ENCODE measurements around the gene KLHL24.
A peak's percentile ranks its signal among the peaks of the same experiment; 100 is the strongest.
"Not testable (repeated sequence)": the region's sequence is repeated elsewhere in the genome, so short reads cannot be mapped to it uniquely, and the experiment has no call there.

KLHL24 gene, protein sequence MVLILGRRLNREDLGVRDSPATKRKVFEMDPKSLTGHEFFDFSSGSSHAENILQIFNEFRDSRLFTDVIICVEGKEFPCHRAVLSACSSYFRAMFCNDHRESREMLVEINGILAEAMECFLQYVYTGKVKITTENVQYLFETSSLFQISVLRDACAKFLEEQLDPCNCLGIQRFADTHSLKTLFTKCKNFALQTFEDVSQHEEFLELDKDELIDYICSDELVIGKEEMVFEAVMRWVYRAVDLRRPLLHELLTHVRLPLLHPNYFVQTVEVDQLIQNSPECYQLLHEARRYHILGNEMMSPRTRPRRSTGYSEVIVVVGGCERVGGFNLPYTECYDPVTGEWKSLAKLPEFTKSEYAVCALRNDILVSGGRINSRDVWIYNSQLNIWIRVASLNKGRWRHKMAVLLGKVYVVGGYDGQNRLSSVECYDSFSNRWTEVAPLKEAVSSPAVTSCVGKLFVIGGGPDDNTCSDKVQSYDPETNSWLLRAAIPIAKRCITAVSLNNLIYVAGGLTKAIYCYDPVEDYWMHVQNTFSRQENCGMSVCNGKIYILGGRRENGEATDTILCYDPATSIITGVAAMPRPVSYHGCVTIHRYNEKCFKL

DNA sequence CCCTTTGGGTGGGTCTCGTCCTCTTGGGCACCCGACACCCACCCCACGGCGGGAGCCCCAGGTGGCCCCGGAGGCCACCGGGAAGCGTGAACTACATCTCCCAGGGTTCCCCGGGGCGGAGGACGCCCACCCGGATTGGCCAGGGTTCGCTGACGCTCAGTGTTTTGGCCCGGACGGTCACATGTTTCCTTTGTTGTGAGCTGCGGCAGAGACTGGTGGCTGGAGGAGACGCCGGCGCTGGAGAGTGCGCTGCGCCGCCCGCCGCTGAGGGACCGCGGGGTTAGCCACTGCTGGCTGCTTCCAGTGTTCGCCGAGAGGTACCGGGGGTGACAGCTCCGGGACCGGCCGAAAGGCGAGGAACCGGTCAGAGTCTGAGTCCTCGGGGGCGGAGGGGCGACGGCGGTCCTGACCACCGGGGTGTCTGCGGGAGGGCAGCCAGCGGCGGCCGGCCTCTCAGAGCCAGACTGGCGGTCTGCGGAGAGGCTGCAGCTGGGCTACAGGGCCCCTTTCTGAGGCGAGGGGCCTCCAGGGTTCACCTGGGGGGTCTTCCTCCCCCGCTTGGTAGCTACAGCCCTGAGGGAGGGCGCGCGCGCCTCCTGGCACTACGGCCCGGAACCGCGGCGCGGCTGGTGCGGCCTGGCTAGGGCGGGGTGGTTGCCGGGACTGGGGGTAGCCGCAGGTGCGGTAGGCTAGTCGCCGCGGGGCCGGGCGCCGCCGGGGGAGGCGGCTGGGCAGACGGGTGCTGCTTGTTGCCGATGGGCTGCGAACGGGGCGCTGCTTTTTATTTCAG is at the start of gene KLHL24:
Gene KLHL24 (plus strand): TSS at position 193 of the 790 bp plus-strand sequence. CDS start 14,734 bp downstream, outside the sequence.
- peak; percentile 88 for DNase-seq (ENCODE audit: low spot score)

DNA sequence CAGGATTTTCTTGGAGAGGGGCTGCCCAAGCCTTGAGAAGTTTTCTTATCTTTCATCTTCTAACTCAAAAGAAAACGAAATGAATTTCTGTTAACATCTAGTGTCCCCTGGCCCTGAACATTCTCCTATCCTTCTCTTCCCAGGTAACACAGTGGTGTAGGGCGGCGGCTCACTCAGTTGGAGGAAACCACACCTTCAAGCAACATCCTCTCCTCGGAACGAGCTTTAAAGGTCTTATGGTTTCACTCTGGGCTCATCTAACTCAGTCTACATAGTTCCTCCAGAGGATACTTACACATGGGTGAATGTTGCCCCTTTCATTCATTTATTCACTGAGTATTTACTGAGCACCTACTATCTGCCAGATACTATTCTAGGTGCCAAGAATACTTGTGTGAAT is 48.9 kb upstream of the KLHL24 start:
- DNase-seq (ENCODE audit: low spot score) = no peak

DNA sequence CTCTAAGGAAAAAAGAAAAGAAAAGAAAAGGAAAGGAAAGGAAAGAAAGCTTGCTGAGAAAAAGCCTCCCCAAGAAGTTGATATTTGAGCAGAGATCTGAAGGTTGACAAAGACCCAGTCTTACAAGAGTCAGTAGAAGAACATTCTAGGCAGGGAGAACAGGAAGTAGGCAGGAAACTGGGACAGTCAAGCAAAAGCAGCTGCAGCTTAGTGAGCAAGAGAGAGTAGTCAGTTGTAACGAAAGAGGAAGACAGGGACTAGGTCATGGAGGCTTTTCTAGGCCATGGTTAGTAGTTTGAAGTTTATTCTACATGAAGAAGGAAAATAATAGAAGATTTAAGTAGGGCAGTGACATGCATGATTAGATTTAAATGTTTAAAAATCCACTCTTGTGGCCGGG is 48.1 kb upstream of the KLHL24 start:
- no peak for DNase-seq (ENCODE audit: low spot score)

DNA sequence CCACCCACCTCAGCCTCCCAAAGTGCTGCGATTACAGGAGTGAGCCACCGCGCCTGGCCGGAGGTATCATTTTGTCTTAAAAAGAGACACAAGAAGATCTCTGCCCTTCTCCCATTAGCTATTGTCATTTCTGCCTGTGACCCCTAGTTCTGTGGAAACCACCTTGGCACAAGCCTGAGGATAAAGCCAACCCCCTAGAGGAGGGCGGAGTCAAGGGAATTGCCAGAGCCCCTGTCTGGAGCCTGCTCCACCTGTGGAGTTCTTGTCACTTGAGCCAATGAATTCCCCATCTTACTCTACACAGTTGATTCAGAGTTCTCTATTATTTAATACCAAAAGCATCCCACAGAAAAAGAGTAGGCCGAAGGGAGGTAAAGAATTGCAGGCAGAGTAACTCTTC is 45.0 kb upstream of the KLHL24 start:
- DNase-seq (ENCODE audit: low spot score) = no peak

DNA sequence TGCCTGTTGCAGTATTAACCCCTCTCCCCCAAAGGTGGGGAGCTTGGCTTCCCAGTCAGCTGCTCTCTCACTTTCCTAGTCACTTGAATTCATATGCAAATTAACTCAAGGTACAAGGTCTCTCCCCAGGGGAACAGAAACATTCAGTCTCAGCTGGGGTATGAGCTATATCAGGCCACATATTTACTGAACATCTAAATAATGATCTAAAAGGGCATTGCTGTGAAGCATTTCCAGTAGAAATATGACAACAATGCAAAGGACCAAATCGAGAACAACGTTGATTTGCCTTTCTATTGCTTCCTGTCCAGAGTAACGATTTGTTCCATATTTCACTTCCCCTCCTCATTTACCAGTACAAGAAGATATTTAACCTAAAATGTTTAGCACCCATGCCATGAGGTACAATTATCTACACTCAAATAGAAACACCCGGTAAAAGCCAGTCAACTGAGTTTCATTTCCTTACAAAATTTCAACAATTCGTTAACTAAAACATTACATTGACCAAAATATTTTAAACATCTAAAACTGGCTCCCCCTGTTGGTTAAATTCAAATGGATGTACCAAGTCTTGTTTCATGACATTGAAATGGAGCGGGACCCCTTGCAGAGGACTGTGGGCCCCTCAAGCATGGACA is 43.4 kb upstream of the KLHL24 start:
- no peak for DNase-seq (ENCODE audit: low spot score)

DNA sequence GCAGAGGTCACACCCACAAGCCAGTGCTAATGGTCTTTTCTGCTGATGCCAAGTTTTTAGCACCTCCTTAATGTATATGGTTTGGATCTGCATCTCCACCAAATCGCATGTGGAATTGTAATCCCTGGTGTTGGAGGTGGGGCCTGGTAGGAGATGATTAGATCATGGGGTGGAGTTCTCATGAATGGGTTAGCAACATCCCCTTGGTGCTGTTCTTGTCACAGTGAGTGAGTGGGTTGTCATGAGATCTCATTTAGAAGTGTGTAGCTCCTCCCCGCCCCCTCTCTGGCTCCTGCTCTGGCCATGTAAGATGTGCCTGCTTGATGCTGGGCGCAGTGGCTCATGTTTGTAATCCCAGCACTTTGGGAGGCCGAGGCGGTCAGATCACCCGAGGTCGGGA is 42.6 kb upstream of the KLHL24 start:
- DNase-seq (ENCODE audit: low spot score) = no peak

DNA sequence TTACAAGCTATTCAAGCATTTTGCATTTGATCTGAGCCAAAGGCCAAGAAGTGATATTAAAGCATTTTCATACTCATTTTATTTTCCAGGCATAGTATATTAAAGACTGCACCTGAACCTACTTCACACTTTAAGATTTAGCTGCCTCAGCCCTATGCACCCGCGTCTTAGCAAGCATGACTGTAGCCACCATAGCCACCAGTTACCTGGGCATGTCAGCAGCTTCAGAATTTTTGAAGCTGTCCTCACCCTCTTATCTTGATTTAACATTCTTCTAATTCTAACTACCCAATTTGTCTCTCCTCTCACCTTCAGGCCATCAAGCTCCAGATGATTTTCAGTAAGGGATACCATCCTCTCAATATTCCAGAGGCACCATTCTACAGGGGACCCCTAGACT is 40.8 kb upstream of the KLHL24 start:
- no peak for DNase-seq (ENCODE audit: low spot score)

DNA sequence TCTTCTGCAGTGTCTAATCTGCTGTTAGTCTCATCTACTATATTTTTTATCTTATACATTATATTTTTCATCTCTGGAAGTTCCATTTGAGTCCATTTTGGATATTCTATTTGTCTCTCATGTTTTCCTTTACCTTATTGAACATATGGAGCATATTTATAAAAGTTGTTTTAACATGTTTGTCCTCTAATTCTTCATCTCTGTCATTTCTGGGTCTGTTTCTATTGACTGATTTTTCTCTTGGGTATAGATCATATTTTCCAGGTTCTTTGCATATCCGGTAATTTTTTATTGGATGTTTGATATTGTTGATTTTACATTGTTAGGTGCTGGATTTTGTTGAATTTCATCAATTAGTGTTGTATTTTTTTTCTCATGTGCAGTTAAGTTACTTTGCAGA is 37.5 kb upstream of the KLHL24 start:
- no peak for DNase-seq (ENCODE audit: low spot score)

DNA sequence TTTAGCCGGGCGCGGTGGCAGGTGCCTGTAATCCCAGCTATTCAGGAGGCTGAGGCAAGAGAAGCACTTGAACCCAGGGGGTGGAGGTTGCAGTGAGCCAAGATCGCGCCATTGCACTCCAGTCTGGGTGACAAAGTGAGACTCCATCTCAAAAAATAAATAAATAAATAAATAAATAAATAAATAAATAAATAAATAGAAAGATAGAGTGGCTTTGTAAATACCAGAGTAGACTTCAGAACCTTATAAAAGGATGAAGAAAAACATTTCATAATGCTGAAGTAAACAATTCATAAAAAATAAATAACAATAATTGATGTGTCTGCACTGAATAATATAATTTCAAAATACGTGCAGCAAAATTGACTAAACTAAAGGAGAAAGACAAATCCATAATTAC is 24.1 kb upstream of the KLHL24 start:
- DNase-seq (ENCODE audit: low spot score) = not testable (repeated sequence)

DNA sequence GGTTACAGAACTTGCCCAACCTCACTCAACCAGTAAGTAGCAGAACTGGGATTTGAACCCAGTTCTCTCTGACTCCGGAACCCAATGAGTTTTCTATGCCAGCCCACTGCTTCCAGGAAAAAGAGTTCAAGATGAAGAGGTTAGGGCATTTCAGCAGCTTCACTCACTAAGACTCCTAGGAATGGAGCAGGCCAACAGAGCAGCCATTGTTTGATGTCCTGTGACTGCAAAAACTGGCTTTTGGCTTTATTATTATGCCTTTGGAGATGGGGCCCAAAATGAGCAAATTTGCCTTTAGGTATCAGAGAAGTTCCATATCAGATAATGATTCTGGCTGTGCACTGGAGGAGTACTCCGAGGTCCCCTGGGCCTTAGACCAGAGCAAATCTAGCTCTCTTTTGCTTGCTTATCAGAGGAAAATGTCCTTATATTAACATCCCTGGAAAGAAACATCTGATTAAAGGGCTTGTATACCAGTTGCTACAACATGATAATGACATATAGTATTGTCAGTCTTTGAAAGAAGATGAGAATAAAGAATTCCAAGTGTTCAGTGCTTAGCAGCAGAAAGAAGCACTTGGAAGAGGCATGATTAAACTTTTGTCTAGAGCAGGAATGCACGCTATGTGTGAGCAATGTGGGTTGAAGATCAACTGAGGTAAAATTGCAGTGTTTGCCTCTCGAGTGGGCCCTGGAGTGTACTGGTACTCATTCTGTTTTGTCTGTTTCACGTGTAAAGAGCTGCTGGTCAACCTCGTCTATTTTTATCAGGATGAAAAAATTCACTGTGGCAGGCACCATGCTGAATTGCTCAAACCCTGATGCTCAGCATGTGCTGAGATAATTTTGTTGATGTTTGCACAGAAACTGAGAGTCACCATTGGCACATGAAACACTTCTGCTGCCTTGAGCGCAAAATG is 21.8 kb upstream of the KLHL24 start:
- DNase-seq (ENCODE audit: low spot score) = no peak

DNA sequence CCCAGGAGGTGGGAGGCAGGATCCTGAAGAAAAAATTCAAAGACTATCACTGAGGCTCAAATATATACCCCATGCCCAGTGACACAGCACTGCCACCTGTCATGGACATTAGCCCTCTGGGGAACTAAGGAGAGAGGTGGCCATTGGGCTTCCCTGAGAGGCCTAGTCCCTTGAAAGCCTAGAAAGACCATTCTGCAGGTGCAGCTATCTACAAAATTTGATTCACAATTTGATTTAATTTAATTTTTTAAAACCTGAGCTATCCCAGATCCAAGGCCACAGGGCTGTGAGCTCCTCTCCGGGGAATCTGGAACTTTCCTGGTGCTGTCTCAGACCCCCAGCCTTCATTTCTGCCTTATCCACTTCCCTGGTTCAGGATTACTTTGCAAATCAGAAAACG is 16.9 kb upstream of the KLHL24 start:
- DNase-seq (ENCODE audit: low spot score) = no peak

DNA sequence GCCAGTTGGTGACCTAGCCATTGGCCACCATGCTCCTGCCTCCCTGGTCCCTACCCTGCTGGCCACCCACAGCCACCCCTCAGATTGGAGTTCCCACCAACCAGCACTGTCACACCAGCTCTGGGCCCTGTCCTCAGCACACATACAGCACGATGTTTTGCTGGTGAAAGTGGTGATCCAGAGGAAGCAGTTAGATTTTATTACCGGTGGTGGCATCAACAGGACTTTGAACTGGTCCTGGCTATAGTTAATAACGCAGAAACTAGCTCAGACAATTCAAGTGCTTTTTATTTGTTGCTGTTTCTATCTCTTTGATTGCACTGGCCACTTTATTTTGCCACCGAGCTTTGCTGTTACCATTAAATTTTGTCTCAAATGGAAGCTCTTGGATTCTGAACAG is 16.4 kb upstream of the KLHL24 start:
- no peak for DNase-seq (ENCODE audit: low spot score)

DNA sequence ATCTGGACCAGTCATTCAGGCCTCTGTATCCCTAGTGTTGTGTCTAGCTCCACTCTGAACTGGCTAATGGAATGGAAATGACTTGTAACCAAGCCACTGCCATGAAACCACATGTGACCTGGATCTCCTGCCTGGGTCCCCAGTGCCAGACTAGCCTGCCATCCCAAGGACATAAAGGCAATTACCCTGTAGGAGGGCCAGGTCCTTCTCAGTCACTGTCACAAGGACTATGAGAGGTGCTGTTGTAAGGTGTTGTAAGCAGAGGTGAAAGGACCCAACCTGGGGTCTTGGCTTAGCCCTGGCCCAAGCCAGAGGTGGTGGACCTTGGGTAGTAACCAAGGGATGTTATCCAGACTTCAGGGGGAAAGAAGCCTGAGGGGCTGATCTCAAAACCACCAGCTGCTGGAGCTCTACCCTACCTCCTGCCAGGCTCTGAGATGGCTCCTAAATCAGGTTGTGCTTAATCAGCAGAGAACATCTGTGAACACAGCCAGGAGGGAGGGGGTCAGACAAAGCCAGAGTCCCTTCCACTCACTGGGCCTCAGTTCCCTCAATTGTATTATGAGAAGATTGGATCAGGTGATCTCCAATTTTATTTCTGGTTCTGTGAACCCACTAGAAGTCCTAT is 15.7 kb upstream of the KLHL24 start:
- DNase-seq (ENCODE audit: low spot score) = no peak

DNA sequence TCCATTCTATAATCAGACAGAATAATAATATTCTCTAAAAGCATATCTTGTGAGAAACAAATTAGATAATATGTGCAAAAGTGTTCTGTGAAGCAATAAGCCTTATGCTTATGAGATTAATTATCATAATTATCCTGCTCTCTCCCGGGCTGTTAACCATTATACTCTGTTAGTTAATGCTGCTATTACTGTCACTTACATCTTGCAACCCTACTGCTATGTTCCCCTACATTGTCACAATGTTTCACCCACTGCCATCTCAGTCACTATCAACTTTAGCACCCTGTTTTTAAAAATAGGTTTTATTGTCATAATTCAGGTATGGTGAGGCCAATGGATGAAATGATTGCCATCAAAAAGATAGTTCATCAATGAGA is 15.2 kb upstream of the KLHL24 start:
- DNase-seq (ENCODE audit: low spot score) = no peak

DNA sequence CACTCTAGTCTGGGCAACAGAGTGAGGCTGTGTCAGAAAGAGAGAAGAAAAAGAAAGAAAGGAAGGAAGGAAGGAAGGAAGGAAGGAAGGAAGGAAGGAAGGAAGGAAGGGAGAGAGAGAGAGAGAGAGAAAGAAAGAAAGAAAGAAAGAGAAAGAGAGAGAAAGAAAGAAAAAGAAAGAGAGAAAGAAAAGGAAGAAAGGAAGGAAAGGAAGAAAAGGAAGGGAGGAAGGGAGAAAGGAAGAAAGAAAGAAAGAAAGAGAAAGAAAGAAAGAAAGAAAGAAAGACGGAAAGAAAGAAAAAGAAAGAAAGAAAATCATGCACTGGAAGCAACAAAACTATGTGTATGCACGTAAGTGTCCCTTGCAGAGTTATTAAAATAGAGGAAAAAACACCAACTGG is 12.9 kb upstream of the KLHL24 start:
- DNase-seq (ENCODE audit: low spot score) = not testable (repeated sequence)

DNA sequence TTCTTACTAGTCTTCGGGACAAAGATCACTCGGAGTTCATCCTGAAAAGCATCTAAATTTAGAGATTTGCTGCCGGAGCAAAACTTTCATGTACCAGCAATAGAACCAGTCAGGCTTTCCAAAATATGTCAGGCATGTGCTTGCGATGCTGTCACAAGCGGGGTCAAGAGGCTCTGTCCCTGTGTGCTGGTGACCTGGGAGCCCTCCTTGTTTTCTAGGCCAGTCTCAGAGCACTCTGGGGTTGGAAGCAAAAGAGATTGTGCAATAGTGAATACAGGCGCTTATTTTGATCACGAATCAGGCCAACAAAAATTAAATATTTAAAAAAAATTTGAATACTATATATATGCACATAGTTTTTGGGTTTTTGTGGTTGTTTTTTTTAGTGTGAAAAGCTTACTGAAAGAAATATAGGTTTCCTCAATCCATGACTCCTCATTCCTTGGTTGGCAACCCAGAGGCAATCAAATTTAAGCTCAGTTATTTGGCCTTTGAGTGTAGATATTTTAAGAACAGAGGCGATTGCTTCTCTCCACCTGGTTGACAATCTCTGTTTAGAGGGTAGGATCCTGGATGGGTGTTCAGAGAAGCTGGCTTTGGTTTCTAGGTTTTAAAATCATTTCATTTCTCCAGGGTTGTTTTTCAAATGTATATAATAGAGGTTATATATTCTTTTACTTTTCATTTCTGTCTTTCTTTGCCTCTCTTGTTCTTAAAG is 8.4 kb upstream of the KLHL24 start:
- DNase-seq (ENCODE audit: low spot score) = no peak

DNA sequence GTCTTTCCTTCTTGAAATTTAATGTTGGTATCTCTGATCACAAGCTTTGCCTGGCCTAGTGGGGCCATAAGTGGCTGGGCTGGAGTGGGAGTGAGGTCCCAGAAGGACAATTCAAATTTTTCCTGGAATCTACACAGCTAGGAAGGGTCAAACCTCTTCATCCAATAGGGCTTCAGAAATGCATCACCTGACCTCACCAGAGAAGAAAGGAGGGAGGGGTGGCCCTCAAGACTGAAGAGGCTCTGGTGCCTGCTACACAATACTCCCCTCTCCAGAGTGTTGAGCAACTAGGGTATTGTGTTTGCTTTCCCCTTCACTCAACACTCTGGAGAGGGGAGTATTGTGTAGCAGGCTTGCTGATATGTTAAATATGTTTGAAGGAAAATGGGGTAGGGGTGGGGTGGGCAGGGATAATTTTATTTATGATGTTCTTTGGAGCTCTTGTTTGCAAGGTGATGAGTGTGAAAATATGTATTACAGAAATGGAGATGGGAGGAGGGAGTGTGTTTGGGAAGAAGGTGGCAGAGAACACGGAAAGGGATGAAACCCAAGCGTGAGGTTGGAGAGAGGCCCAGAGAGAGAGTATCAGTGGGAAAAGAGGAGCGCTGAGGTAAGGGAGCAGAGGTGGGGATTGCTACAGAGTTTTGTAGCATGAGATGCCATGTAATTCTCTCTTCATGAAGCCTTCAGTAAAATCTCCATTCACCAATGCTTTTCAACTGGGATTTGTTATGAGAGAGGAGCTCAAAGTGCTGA is 5.7 kb upstream of the KLHL24 start:
- DNase-seq (ENCODE audit: low spot score) = no peak

DNA sequence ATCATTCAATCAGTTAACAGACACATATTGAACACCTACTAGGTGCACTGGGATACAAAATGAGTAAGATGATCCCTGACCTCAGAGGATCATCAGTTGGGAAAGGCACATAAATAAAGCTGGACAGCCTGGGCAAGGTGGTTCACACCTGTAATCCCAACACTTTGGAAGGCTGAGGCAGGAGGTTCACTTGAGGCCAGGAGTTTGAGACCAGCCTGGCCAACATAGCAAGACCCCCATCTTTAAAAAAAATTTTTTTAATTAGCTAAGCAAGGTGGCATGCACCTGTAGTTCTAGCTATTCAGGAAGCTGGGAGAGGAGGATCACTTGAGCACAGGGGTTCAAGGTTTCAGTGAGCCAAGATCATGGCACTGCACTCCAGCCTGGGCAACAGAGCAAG is 3.7 kb upstream of the KLHL24 start:
- no peak for DNase-seq (ENCODE audit: low spot score)

DNA sequence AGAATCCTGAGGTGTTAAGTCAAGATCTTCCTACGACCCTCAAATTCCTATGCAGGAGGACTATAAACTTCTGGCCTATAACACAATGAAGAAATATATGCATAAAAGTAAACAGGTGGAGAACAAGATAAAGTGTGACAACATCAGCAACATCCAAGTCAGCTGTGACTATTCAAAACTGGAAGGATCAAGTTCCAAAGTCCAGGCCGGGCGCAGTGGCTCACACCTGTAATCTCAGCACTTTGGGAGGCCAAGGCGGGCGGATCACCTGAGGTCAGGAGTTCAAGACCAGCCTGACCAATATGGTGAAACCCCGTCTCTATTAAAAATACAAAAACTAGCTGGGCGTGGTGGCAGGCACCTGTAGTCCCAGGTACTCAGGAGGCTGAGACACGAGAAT is 2.7 kb upstream of the KLHL24 start:
- not testable (repeated sequence) for DNase-seq (ENCODE audit: low spot score)

DNA sequence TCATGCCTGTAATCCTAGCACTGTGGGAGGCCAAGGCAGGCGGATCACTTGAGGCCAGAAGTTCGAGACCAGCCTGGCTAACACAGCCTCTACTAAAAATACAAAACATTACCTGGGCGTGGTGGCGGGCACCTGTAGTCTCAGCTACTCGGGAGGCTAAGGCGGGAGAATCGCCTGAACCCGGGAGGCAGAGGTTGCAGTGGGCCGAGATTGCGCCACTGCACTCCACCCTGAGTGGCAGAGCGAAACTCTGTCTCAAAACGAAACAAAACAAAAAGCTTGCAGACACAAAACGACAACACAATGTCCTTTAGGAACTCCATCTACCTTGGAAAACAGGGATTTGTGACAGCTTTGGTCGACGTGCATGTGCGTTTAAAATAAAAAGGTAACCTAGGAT is 716 bp upstream of the KLHL24 start:
- DNase-seq (ENCODE audit: low spot score) = no peak

All from hematopoietic multipotent progenitor cell treated with erythropoietin and hydrocortisone succinate and interleukin-3 and kit ligand, for 15 days (in vitro differentiated cells).